Measurements from ENCODE around the gene TAPT1.
"Not testable (repeated sequence)": the region's sequence is repeated elsewhere in the genome, so short reads cannot be mapped to it uniquely, and the experiment has no call there.

Gene TAPT1

DNA sequence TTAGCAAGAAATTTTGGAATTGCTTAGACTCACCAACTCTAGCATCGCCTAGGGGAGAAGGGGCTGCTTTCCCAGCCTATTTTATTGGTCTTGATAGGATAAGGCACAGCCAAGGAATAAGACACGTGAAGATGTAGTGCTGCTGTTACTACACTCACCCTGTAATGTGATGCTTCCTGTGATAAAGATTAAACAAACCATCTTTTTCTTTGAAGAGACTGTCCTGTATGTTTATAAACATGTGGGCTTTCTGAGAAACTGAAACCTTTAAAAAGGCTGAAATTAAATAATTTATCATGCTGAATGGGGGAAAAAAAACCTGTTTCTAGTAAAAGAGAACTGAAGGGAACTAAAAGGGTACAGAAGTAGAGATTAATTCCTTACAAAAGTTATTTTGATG lies 13.2 kb downstream of the TAPT1 start:
- DNase-seq: no peak

DNA sequence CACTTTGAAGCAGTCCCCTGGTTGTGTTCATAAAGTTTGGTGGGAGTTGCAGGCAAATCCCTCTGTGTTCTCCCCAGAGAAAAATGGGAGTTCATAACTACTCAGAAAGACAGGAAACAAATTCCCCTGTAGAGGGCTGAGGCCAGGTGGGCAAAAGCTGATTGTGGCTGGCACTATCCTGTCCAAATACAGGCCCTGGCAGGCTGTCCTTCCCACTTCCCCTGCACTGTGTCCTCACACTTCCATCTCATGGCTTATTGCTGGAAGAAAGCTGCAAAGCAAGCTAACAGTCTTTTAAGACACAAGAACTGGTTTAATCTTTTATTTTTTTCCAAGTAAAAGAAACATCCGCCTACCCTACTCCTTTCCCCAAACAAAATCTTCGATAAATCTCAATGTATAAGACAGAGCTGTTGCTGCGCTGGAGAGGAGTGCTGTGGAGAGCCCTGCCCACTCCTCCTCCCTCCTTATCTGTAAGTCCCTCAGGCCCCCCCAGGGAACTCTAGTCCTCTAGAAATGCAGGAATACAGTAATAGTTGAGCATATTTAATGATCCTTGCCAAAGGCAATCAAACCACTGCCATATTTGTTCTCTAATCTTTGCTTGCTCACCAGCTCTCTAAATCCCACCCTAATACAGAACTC lies 14.0 kb downstream of the TAPT1 start:
- peak in 3 of 58 donors; percentile 8 to 14 (median 12) for DNase-seq

GRCh38 chr4:16207409-16207808 lies 18.9 kb downstream of the TAPT1 start:
- no peak for DNase-seq

DNA sequence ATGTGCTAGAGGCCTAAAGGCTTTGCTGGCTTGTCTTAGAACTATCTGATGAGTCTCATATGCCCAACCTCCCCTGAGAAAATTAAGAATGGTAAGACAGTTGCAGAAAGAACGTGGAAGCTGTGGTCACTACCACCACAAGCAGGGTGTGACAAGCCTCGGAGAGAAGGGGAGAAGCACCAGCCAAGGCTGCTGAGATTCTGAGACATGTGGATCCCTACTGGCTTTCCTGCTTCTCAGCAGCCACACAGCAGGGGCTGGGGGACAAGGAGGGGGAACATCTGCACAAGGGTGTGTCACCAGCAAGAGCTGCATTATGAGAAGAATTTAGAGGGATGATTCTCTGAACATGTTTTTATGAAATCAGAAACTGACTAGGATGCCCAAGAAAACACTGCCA lies 19.4 kb downstream of the TAPT1 start:
- no peak for DNase-seq

- DNase-seq: no peak
Measured at GRCh38 chr4:16206301-16206700, 20.0 kb downstream of the TAPT1 start.

DNA sequence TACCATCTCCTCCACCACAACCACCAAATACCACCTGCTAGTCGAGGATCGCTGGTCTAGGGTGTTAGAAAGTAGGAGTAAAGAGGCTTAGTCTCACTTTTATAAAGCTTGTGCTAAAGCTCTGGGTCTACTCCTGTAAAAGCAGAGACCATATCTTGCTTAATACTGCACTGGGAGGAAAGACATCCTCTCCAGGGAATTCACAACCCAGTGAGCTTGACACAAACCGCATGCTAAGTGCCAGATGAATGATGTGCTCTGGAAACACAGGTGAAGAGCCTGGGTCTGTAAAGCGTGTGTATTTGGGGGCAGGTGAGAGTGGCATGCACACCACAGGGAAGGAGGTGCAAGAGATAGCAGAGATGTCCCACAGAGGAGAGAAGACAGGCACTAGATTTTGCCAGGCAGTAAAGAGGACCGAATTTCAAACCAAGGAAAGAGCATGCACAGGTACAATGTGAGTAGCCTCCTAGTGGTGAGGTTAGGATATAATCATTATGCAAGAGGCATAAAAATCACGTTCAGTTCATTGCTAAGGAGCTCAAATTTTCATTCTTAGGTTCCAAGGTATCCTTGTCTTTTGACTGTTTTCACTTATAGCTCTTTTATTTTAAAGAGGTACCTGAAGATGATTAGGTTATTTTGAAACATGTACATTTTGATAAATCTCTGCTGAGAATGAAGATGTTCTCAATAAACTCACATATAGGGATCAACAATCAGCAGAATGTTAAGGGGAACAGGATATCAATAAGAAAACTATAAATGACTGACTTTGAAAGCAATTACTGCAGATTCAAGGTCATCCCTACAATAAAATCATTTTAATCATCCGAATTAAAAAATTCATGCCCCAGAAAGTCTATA lies 20.7 kb downstream of the TAPT1 start:
- DNase-seq: no peak

DNA sequence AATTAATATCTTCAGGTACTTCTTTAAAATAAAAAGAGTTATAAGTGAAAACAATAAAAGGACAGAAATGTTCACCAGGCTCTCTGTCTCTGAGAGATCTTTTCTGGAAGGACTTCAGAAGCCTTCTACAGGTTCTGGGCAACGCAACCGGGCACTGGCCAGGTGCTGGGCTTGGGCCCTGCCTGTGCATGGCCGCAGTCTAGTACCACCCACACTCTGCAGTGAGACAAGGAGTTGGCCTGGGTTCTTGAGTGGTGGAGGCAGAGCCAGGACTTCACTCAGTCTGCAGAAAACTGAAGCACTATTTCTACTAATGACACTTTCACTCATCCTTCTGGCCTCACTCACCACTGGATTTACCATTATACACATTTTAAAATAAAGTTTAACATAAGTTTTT lies 21.8 kb downstream of the TAPT1 start:
- no peak for DNase-seq

- DNase-seq: no peak
Measured at GRCh38 chr4:16203083-16203482, 23.2 kb downstream of the TAPT1 start.

DNA sequence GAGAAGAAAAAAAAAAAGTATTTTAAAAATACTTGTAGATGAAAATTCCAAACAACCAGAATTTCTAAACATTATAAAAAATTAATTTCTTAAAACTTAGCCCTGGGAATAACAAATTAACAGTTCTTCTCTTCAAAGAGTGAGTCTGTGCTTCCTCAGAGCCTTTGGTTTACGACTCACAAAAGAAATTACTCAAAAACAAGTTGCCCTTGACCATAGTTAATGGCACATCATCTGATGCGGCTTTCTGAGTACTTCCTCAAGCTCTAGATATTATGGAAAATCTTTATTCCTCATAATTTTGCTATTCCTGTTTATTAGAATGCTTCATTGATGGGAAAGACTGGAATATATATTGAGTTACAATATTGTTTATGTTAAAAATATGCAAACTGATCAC lies 23.7 kb downstream of the TAPT1 start:
- no peak for DNase-seq

- no peak for DNase-seq
Measured at GRCh38 chr4:16199093-16199492, 27.2 kb downstream of the TAPT1 start.

GRCh38 chr4:16197876-16198665 lies 28.2 kb downstream of the TAPT1 start:
- no peak for DNase-seq

GRCh38 chr4:16196482-16197393 lies 29.5 kb downstream of the TAPT1 start:
- peak in 1 of 58 donors; percentile 38 for DNase-seq

- DNase-seq: no peak
Measured at GRCh38 chr4:16195209-16195608, 31.1 kb downstream of the TAPT1 start.

GRCh38 chr4:16194798-16195197 lies 31.5 kb downstream of the TAPT1 start:
- DNase-seq: not testable (repeated sequence)

GRCh38 chr4:16194214-16194613 lies 32.1 kb downstream of the TAPT1 start:
- no peak for DNase-seq

DNA sequence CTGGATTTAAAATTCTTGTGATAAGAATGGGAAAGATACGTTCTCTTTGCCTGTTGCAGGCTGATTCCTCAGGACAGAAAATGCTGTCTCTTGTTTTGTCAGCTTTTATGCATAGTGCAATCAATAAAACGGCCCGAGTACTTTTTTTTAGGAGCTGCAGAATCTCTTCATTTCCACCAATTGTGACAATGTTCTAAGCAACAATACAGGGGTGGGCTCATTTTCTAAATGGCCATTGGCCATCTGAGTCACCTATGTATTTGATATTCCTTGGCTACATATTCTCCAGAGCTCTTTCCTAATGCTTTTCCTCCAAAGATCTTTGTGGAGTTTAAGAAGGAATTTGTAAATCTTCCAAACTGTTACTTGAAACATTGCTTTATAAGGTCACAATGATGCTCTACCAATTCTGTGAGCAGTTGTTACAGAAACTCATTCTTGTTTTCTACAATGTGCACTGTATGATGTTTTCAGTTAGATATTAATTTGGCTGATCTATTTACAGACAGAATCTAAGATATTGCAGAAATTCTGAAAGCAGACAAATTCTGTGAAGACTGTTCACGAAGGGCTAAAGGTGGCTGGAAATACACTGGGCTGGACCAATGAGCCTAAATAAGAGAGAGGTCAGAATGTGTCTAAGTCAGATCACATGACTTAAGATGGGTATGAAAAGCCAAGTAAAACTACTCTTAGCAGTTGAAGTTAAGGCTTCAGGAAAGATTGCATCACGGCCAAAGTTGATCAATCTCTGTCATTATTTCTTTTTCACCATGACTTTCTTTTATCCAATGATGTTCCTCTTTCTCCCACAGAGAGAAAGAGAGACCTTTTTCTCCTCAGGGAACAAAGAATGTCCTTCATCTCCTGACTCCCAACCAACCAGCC lies 33.4 kb downstream of the TAPT1 start:
- DNase-seq: no peak

GRCh38 chr4:16192057-16192456 lies 34.2 kb downstream of the TAPT1 start:
- no peak for DNase-seq

- no peak for DNase-seq
Measured at GRCh38 chr4:16187455-16187854, 38.8 kb downstream of the TAPT1 start.

DNA sequence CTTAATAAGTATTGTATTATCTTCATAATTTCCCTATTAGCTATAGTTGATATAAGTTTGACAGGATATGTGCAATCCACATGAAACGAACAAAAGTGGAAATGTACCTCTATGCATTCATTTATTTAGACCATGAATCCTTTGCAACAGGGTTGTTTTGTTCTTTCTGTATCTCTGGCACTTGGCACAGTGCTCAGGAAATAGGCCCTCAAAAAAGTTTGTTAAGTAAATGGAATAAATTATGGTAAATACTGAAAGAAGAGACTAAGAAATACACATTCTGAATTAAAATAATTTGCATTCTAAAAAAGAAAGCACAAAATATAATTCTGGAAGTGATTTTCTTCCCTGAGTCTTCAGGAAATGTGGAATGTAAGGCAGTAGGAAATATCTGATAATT lies 39.3 kb downstream of the TAPT1 start:
- no peak for DNase-seq

DNA sequence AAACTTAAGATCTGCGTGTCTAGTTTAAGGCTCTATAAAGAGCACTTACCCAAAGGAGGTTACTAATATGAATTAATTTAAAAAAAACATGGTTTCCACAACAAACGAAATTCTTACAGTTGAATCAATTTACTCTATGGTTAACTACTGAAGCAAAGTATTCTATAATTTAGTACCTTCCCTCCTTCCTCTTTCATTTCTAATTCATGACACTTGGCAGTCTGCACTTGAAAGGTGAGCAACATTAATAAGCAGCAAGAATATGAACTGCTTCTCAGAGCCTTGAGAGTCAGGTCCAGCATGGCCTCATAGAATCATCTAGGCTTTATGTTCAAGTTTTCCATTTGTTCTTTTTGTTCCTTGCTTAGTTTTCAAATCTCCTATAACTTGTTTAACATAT lies 42.7 kb downstream of the TAPT1 start:
- DNase-seq: no peak

Measured in anterior cingulate cortex (tissue), 58 donors.